CD14-positive monocyte (primary cell): ENCODE measurements around the gene AADAC. TPM values are rescaled to one million over a fixed set of nuclear protein-coding genes. Genes with fewer than 3 reads are reported as not detected.

Experiments used
- DNase-seq, 3 donors: peaks; one replicate each; pipeline ENCODE4 v3.0.0-alpha.2; 2011 to 2022
- H2AFZ ChIP-seq: 2 replicates; pipeline ENCODE4 v1.6.0; 2012; ENCODE audit warnings: mild to moderate bottlenecking, low read depth, low read length, inconsistent platforms; ENCODE audit not compliant: insufficient read depth, poor library complexity, severe bottlenecking
- H3K27ac ChIP-seq, 2 donors: 1 replicate in 1 of 2; 2 replicates in 1 of 2; pipeline ENCODE4 v1.5.1; 2012 to 2013; ENCODE audit warnings: low read length in 2 of 2, control low read depth in 1 of 2, inconsistent platforms in 1 of 2, low read depth in 1 of 2, mild to moderate bottlenecking in 1 of 2
- H3K27me3 ChIP-seq, 2 donors: one replicate each; pipeline versions ENCODE4 v1.6.0 to v1.6.1; 2011 to 2013; ENCODE audit warnings: low read length in 2 of 2; ENCODE audit not compliant: control insufficient read depth in 2 of 2, insufficient read depth in 2 of 2
- H3K36me3 ChIP-seq, 2 donors: replicated peaks in 1 of 2; 1 replicate in 1 of 2; 2 replicates in 1 of 2; pipeline versions ENCODE4 v1.5.1 to v1.6.1; 2012 to 2013; ENCODE audit warnings: low read length in 2 of 2, control low read depth in 1 of 2, inconsistent platforms in 1 of 2, mild to moderate bottlenecking in 1 of 2; ENCODE audit not compliant: insufficient read depth in 2 of 2, control insufficient read depth in 1 of 2
- H3K4me1 ChIP-seq, 2 donors: 1 replicate in 1 of 2; 2 replicates in 1 of 2; pipeline versions ENCODE4 v1.5.1 to v1.6.1; 2012 to 2013; ENCODE audit warnings: low read length in 2 of 2, control low read depth in 1 of 2, inconsistent platforms in 1 of 2, mild to moderate bottlenecking in 1 of 2, moderate library complexity in 1 of 2; ENCODE audit not compliant: insufficient read depth in 2 of 2, control insufficient read depth in 1 of 2
- H3K4me2 ChIP-seq: replicated peaks from 2 replicates; pipeline ENCODE3; 2012; ENCODE audit warnings: low read length, moderate library complexity, mild to moderate bottlenecking; ENCODE audit not compliant: poor library complexity, severe bottlenecking; ENCODE audit errors: extremely low read depth
- H3K4me3 ChIP-seq, 3 experiments: fragments of 200-600 bp in 1 of 3; sonication (generic) in 1 of 3; replicated peaks in 1 of 3; 1 replicate in 2 of 3; 2 replicates in 1 of 3; pipeline ENCODE4 v1.5.1; 2011 to 2013; ENCODE audit warnings: low read length in 3 of 3, mild to moderate bottlenecking in 3 of 3, control low read depth in 2 of 3, low read depth in 2 of 3, inconsistent platforms in 1 of 3, moderate library complexity in 1 of 3
- H3K79me2 ChIP-seq: 2 replicates; pipeline ENCODE4 v1.6.0; 2012; ENCODE audit warnings: mild to moderate bottlenecking, control low read depth, inconsistent platforms, low read length, moderate library complexity; ENCODE audit not compliant: insufficient read depth
- H3K9ac ChIP-seq: 2 replicates; pipeline ENCODE4 v1.6.0; 2017; ENCODE audit warnings: low read length, mild to moderate bottlenecking; ENCODE audit not compliant: insufficient read depth, poor library complexity, severe bottlenecking
- H3K9me3 ChIP-seq, 2 donors: replicated peaks in 1 of 2; 1 replicate in 1 of 2; 2 replicates in 1 of 2; pipeline versions ENCODE4 v1.5.1 to v1.6.1; 2012 to 2013; ENCODE audit warnings: low read length in 2 of 2, control low read depth in 1 of 2; ENCODE audit not compliant: control insufficient read depth in 1 of 2, insufficient read depth in 1 of 2
- H4K20me1 ChIP-seq: 2 replicates; pipeline ENCODE4 v1.6.0; 2012; ENCODE audit warnings: mild to moderate bottlenecking, low read length, control low read depth, moderate library complexity; ENCODE audit not compliant: insufficient read depth
- H3K27ac Mint-ChIP-seq, 7 donors: one replicate each; pipeline ENCODE4 v1.8.0; 2020; ENCODE audit warnings: mild to moderate bottlenecking in 7 of 7, mixed read lengths in 7 of 7, moderate library complexity in 6 of 7, inconsistent platforms in 2 of 7
- H3K27me3 Mint-ChIP-seq, 3 donors: one replicate each; pipeline ENCODE4 v1.8.0; 2021 to 2022; ENCODE audit warnings: low read depth in 3 of 3, mild to moderate bottlenecking in 3 of 3, mixed read lengths in 3 of 3, moderate library complexity in 3 of 3, inconsistent platforms in 1 of 3
- H3K36me3 Mint-ChIP-seq, 2 donors: one replicate each; pipeline ENCODE4 v1.8.0; 2020; ENCODE audit warnings: mixed read lengths in 2 of 2, inconsistent platforms in 1 of 2, mild to moderate bottlenecking in 1 of 2
- H3K4me1 Mint-ChIP-seq: one replicate; pipeline ENCODE4 v1.8.0; 2020; ENCODE audit warnings: mild to moderate bottlenecking, mixed read lengths
- H3K4me3 Mint-ChIP-seq, 2 donors: one replicate each; pipeline ENCODE4 v1.8.0; 2020; ENCODE audit warnings: mild to moderate bottlenecking in 2 of 2, mixed read lengths in 2 of 2, moderate library complexity in 1 of 2
- H3K9me3 Mint-ChIP-seq, 7 donors: one replicate each; pipeline ENCODE4 v1.8.0; 2020 to 2022; ENCODE audit warnings: mixed read lengths in 7 of 7, mild to moderate bottlenecking in 6 of 7, moderate library complexity in 6 of 7, inconsistent platforms in 2 of 7
- WGBS: methylation state at CpG from one replicate; pipeline ENCODE4 v1.1.5; 2013; ENCODE audit warnings: missing lambda C conversion rate; ENCODE audit not compliant: insufficient coverage; 5-methylcytosine and 5-hydroxymethylcytosine counted together
- intact Hi-C, 2 donors: fragments of 100-400 bp; cut with micrococcal nuclease; formaldehyde crosslinking; loops; one replicate each; pipeline versions ENCODE4 v1.15.0 to v1.15.1; 2023
- polyA plus RNA-seq, 3 donors: library from polyadenylated mRNA; depleted of rRNA in 1 of 3; unstranded in 2 of 3; stranded (reverse) in 1 of 3; fragments of 300-500 nt in 2 of 3; fragments of >200 nt in 1 of 3; fragmentation: Illumina TruSeq in 2 of 3; gene quantifications; 1 replicate in 2 of 3; 2 replicates in 1 of 3; pipeline ENCODE4 v1.2.3, GENCODE V29; 2012 to 2021
- TF ChIP-seq, protein P1 (sequence below): fragments of 200-600 bp; IDR thresholded peaks from one replicate; pipeline ENCODE4 v1.8.0; 2022; ENCODE audit warnings: antibody characterized with exemption, mild to moderate bottlenecking

AADAC gene
- polyA plus RNA-seq, 3 donors = not detected

DNA sequence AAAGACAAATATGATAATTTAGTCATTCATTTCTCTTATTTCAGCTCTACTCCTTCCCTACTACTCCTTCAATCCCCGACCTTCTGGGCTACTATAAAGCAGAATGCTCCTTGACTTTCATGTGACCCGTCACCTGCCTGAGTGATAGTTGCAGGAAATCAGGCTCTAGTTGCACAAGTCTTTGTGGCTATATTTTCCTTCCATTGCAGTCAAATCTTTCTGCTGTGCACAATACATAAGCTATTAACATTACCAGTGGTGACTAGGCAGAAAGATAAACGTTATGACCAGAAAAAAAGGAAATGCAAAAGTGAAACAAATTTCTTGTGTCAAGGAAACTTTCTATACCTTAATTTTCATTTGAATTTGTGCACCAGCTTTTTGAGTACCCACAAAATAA lies 61.8 kb downstream of the AADAC start:
- TF ChIP-seq, protein P1, sequence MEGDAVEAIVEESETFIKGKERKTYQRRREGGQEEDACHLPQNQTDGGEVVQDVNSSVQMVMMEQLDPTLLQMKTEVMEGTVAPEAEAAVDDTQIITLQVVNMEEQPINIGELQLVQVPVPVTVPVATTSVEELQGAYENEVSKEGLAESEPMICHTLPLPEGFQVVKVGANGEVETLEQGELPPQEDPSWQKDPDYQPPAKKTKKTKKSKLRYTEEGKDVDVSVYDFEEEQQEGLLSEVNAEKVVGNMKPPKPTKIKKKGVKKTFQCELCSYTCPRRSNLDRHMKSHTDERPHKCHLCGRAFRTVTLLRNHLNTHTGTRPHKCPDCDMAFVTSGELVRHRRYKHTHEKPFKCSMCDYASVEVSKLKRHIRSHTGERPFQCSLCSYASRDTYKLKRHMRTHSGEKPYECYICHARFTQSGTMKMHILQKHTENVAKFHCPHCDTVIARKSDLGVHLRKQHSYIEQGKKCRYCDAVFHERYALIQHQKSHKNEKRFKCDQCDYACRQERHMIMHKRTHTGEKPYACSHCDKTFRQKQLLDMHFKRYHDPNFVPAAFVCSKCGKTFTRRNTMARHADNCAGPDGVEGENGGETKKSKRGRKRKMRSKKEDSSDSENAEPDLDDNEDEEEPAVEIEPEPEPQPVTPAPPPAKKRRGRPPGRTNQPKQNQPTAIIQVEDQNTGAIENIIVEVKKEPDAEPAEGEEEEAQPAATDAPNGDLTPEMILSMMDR = no peak
- Histone ChIP-seq H3K9me3 (no peaks in the 10 kb centered on the region), H3K79me2 (peaks cover 7% of the 10 kb centered on the region), H3K4me3 (peak overlapping the region; percentile 35 to 62 (median 42)), H3K36me3 (no peaks in the 10 kb centered on the region), H3K9ac (no peak overlapping the region), H3K27ac (peak overlapping the region; percentile 25 to 74), H4K20me1 (no peaks in the 10 kb centered on the region), H3K27me3 (no peaks in the 10 kb centered on the region), H3K4me1 (peaks cover 49 to 78% of the 10 kb centered on the region in 2 donors), H2AFZ (peak overlapping the region; percentile 18), H3K4me2 (peak overlapping the region; percentile 66)
- no CpG with 5 or more reads among the region's 3 CpGs for WGBS
- H3K27ac Mint-ChIP-seq = peak overlapping the region; percentile 92 to 98 (median 97)
- H3K36me3 Mint-ChIP-seq = no peaks in the 10 kb centered on the region
- intact Hi-C loops = loop anchor here in 1 of 2 donors (10.0 kb wide), 1 partner anchor 701 kb away; no protein-coding TSS in a partner anchor
- H3K27me3 Mint-ChIP-seq = no peaks in the 10 kb centered on the region
- H3K9me3 Mint-ChIP-seq = no peaks in the 10 kb centered on the region
- peak; percentile 56 to 83 (median 78) for DNase-seq
- peaks cover 42% of the 10 kb centered on the region for H3K4me1 Mint-ChIP-seq
- peak overlapping the region; percentile 59 to 89 for H3K4me3 Mint-ChIP-seq

DNA sequence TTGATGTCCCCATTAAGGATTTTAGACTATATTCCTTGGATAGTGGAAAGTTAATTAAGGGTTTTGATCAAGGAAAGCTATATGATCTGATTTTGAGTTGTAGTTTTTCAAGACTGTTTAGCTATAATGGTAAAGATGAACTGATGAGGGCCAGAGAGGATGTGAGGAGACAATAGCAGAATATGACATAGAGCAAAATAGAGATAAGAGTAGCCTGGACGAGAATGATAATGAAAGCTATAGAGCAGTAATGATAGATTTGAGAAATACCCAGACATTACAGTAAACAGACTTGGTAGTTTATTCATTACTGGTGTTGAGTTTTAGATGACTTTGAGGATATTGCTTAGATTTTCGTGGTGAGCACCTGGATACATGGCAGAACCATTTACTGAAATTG lies 63.4 kb downstream of the AADAC start:
- H3K79me2 ChIP-seq = peaks cover 7% of the 10 kb centered on the region
- peak overlapping the region; percentile 30 for H2AFZ ChIP-seq
- TF ChIP-seq, protein P1 = no peak

More for the DNA sequence above, 63.4 kb downstream of the AADAC start:
- Mint-ChIP-seq H3K27me3 (no peaks in the 10 kb centered on the region), H3K4me3 (no peak overlapping the region), H3K9me3 (no peaks in the 10 kb centered on the region), H3K36me3 (no peaks in the 10 kb centered on the region), H3K27ac (no peak overlapping the region), H3K4me1 (peaks cover 30% of the 10 kb centered on the region)
- Histone ChIP-seq H4K20me1 (no peaks in the 10 kb centered on the region), H3K4me2 (no peak overlapping the region), H3K27me3 (no peaks in the 10 kb centered on the region), H3K9ac (no peak overlapping the region), H3K9me3 (no peaks in the 10 kb centered on the region), H3K36me3 (no peaks in the 10 kb centered on the region), H3K4me1 (peaks cover 38 to 65% of the 10 kb centered on the region in 2 donors), H3K4me3 (no peak overlapping the region), H3K27ac (peak overlapping the region in 1 of 2 donors; percentile 39)
- 100% methylated on average over 1 of the region's 2 CpGs for WGBS
- DNase-seq = no peak
- intact Hi-C loops = loop anchor here in 1 of 2 donors (10.0 kb wide), 1 partner anchor 702 kb away; no protein-coding TSS in a partner anchor

Other genes starting within 250 kb of the AADAC start
- not detected for gene AADACL2, start 80.2 kb upstream of the AADAC start, polyA plus RNA-seq
- under 1 TPM; 0.09 to 0.28 (median 0.20) TPM for gene SUCNR1, start 59.5 kb downstream of the AADAC start, polyA plus RNA-seq